ENCODE data around the gene PACS2. TPM values are rescaled to one million over a fixed set of nuclear protein-coding genes. Genes with fewer than 3 reads are reported as not detected.

Gene PACS2
- total RNA-seq, 2 donors from 2014 or later = 48.5 to 124 TPM

DNA sequence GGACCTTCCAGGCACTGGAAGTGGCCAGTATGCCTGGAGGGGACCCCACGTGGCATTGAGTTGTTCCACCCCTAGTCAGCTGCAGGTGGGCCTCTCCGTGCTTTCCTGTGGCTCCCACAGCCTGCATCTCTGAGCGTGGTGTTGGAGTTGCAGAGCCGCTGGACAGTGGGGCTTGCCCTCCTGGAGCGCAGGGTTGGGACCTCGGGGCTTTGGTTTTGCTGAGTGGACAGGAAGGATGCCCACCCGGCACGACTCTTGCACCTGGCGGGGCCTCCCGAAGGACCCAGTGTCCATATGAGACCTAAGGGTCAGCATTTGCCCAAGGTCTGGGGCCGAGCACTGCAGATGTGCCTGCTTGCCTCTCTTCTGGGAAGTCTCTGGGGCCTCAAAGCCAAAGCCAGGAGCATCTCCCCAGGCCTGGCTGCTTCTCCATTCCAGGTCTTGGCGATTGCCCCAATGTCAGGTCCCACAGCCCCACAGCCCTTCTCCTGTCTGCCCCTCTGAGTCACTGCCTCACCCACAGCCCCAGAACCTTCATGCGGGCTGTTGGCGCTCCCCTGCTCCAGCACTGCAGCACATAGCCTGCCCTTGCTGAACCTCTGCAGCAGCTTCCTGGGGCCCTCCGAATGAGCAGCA, 1.5 kb downstream of the PACS2 start:
- no peaks in the 10 kb centered on the region for H3K9me3 ChIP-seq
- H3K4me1 ChIP-seq (replicated peaks) = peaks cover 7% of the 10 kb centered on the region
- peak overlapping the region; percentile 68 to 87 for H3K4me3 ChIP-seq
- no peak for TF ChIP-seq POLR2A (IDR thresholded peaks at IDR 0.05)
- no peak for TF ChIP-seq CTCF (IDR thresholded peaks at IDR 0.05)
- no peak for DNase-seq (ENCODE audit: low spot score)
- H3K36me3 ChIP-seq = no peaks in the 10 kb centered on the region
- 64% methylated on average over 15 of the region's 15 CpGs for WGBS
- peak overlapping the region; percentile 54 to 81 for H3K27ac ChIP-seq
- intact Hi-C loops (cut with DNase I) = loop anchor here (5.0 kb wide), 1 partner anchor 166 kb away; no protein-coding TSS in a partner anchor
- no peaks in the 10 kb centered on the region for H3K27me3 ChIP-seq (replicated peaks; ENCODE audit: insufficient read depth)

- WGBS = 93% methylated on average over 10 of the region's 10 CpGs
- TF ChIP-seq POLR2AphosphoS5 (IDR thresholded peaks at IDR 0.05) (no peak), CTCF (IDR thresholded peaks at IDR 0.05) (no peak), POLR2A (IDR thresholded peaks at IDR 0.05) (no peak)
- intact Hi-C loops (cut with DNase I) = loop anchor here (5.0 kb wide), 1 partner anchor 166 kb away; no protein-coding TSS in a partner anchor
- H3K4me1 ChIP-seq (replicated peaks) = peaks cover 7% of the 10 kb centered on the region
- no peaks in the 10 kb centered on the region for H3K36me3 ChIP-seq
- H3K9me3 ChIP-seq = no peaks in the 10 kb centered on the region
- H3K27ac ChIP-seq = peak overlapping the region in 1 of 2 donors; percentile 81
- DNase-seq (ENCODE audit: low spot score) = no peak
- H3K27me3 ChIP-seq (replicated peaks; ENCODE audit: insufficient read depth) = no peaks in the 10 kb centered on the region
- no peak overlapping the region for H3K4me3 ChIP-seq
Observed at GRCh38 chr14:105316577-105316941, 2.0 kb downstream of the PACS2 start.

DNA sequence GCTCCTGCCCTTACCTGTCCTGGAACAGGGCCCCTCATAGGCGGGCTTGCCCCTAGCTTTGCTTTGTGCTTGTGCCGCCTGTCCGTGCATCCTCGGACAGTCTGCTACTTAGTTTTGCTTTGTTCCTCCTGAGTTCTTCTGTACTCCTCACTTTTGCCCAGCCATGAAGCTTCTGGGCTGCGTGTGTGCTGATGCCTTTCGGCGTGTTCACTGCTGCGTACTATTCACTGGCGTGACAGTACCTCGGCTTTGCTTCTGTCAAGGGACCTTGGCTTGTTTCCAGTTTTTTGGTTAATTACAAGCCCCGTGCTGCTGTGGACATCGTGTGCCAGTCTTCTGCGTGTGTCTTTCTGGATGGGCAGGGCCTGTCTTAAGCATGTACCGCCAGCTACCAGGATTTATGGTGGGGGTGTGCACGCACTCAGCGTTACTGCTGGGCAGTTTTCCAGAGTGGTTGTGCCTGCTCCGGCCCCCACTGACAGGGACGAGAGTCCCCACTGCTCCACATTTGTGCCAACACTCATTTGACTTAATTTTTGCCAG, 2.5 kb downstream of the PACS2 start:
- peak; percentile 33 for DNase-seq (ENCODE audit: low spot score)
- peak overlapping the region; percentile 26 to 81 for H3K27ac ChIP-seq
- intact Hi-C loops (cut with DNase I) = loop anchor here (5.0 kb wide), 1 partner anchor 165 kb away; no protein-coding TSS in a partner anchor
- TF ChIP-seq POLR2A (IDR thresholded peaks at IDR 0.05) (no peak), POLR2AphosphoS5 (IDR thresholded peaks at IDR 0.05) (no peak), CTCF (IDR thresholded peaks at IDR 0.05) (no peak)
- H3K27me3 ChIP-seq (replicated peaks; ENCODE audit: insufficient read depth) = no peaks in the 10 kb centered on the region
- H3K36me3 ChIP-seq = no peaks in the 10 kb centered on the region
- no peak overlapping the region for H3K4me3 ChIP-seq
- H3K4me1 ChIP-seq (replicated peaks) = peaks cover 7% of the 10 kb centered on the region
- 44% methylated on average over 18 of the region's 18 CpGs for WGBS
- H3K9me3 ChIP-seq = no peaks in the 10 kb centered on the region

GRCh38 chr14:105317546-105317945, 3.0 kb downstream of the PACS2 start:
- 34% methylated on average over 11 of the region's 11 CpGs for WGBS

More at GRCh38 chr14:105317546-105317945, 3.0 kb downstream of the PACS2 start:
- no peak overlapping the region for H3K4me3 ChIP-seq
- no peaks in the 10 kb centered on the region for H3K36me3 ChIP-seq
- peak overlapping the region; percentile 26 to 81 for H3K27ac ChIP-seq
- H3K4me1 ChIP-seq (replicated peaks) = peaks cover 7% of the 10 kb centered on the region
- no peaks in the 10 kb centered on the region for H3K9me3 ChIP-seq
- DNase-seq (ENCODE audit: low spot score) = no peak
- TF ChIP-seq POLR2AphosphoS5 (IDR thresholded peaks at IDR 0.05) (no peak), POLR2A (IDR thresholded peaks at IDR 0.05) (no peak), CTCF (IDR thresholded peaks at IDR 0.05) (peak in 1 of 4 experiments; percentile 18)
- H3K27me3 ChIP-seq (replicated peaks; ENCODE audit: insufficient read depth) = no peaks in the 10 kb centered on the region
- intact Hi-C loops (cut with DNase I) = loop anchor here (5.0 kb wide), 1 partner anchor 165 kb away; no protein-coding TSS in a partner anchor

All from prostate gland (tissue), 2 donors.